ENCODE results near the gene ACSS3. TPM values are rescaled to one million over a fixed set of nuclear protein-coding genes. Genes with fewer than 3 reads are reported as not detected.

The ACSS3 gene
- total and polyA plus RNA-seq, 10 of the 15 experiments (the other 5 are each of a cell fraction or from before 2014, with no cell fraction given), result 0.06 to 0.31 TPM; not detected in 8

- TF ChIP-seq CEBPZ (IDR thresholded peaks at IDR 0.05; ENCODE audit: low read depth, low read length), result no peak
- TF ChIP-seq, protein P1, sequence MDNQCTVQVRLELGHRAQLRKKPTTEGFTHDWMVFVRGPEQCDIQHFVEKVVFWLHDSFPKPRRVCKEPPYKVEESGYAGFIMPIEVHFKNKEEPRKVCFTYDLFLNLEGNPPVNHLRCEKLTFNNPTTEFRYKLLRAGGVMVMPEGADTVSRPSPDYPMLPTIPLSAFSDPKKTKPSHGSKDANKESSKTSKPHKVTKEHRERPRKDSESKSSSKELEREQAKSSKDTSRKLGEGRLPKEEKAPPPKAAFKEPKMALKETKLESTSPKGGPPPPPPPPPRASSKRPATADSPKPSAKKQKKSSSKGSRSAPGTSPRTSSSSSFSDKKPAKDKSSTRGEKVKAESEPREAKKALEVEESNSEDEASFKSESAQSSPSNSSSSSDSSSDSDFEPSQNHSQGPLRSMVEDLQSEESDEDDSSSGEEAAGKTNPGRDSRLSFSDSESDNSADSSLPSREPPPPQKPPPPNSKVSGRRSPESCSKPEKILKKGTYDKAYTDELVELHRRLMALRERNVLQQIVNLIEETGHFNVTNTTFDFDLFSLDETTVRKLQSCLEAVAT (IDR thresholded peaks at IDR 0.05), result no peak
These were observed 177.6 kb downstream of the ACSS3 start (continued) for GRCh38 chr12:81255456-81255855.

- H3K27ac ChIP-seq (ENCODE audit: control insufficient read depth, insufficient read depth), result no peak overlapping the region
- intact Hi-C loops (cut with micrococcal nuclease; ENCODE audit: unreplicated experiment), result no loop called here
- H3K36me3 ChIP-seq (ENCODE audit: control insufficient read depth in 2 of 2, insufficient read depth in 2 of 2, low read length in 1 of 2), result no peaks in the 10 kb centered on the region
- H3K9ac ChIP-seq (ENCODE audit: control insufficient read depth, insufficient read depth, low read length), result no peak overlapping the region
- H4K20me1 ChIP-seq (ENCODE audit: control insufficient read depth, insufficient read depth), result no peaks in the 10 kb centered on the region
- no TSS peak for BruUV-seq (replicated peaks)
- ChIA-PET CTCF (no interaction called here), RAD21 (ENCODE audit: unreplicated experiment) (no interaction called here), POLR2A (no interaction called here), SMC1A (ENCODE audit: uncharacterized antibody, unreplicated experiment) (no interaction called here)
- no peaks in the 10 kb centered on the region for H3K4me1 ChIP-seq (ENCODE audit: control insufficient read depth, insufficient read depth, low read length)
- no peaks in the 10 kb centered on the region for H3K79me2 ChIP-seq (ENCODE audit: control insufficient read depth, insufficient read depth, low read length)
- no peaks in the 10 kb centered on the region for H3K9me3 ChIP-seq (replicated peaks; ENCODE audit: control insufficient read depth, insufficient read depth, low read length)
- DNase-seq (ENCODE audit: low read depth, low spot score) (no peak), ATAC-seq (no peak), FAIRE-seq (peak; percentile 54)
- H3K4me3 ChIP-seq, result no peak overlapping the region
- H2AFZ ChIP-seq (ENCODE audit: control insufficient read depth, low read depth, low read length), result no peak overlapping the region
- no peaks in the 10 kb centered on the region for H3K27me3 ChIP-seq (replicated peaks in 1 of 2; ENCODE audit: control insufficient read depth in 2 of 2, insufficient read depth in 2 of 2, low read length in 1 of 2)
- 21% methylated on average over 2 of the region's 2 CpGs for WGBS (ENCODE audit: insufficient coverage, insufficient replicate concordance, low lambda C conversion rate, missing lambda C conversion rate)
- H3K4me2 ChIP-seq (ENCODE audit: control insufficient read depth, insufficient read depth), result no peak overlapping the region
- TF ChIP-seq IKZF1 (conservative IDR thresholded peaks at IDR 0.05) (no peak), YBX1 (IDR thresholded peaks at IDR 0.05) (no peak), E2F8 (IDR thresholded peaks at IDR 0.05; ENCODE audit: low read depth, partially characterized antibody) (no peak)
- TF ChIP-seq, protein P2, sequence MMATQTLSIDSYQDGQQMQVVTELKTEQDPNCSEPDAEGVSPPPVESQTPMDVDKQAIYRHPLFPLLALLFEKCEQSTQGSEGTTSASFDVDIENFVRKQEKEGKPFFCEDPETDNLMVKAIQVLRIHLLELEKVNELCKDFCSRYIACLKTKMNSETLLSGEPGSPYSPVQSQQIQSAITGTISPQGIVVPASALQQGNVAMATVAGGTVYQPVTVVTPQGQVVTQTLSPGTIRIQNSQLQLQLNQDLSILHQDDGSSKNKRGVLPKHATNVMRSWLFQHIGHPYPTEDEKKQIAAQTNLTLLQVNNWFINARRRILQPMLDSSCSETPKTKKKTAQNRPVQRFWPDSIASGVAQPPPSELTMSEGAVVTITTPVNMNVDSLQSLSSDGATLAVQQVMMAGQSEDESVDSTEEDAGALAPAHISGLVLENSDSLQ (IDR thresholded peaks at IDR 0.05), result no peak
- in situ Hi-C loops (cut with MboI), result no loop called here
These were observed 178.1 kb downstream of the ACSS3 start for GRCh38 chr12:81255947-81256346.
